Esophagus (tissue), 2 donors: ENCODE measurements around the gene GATAD1. TPM values are rescaled to one million over a fixed set of nuclear protein-coding genes. Genes with fewer than 3 reads are reported as not detected.
"Not testable (repeated sequence)": the region's sequence is repeated elsewhere in the genome, so short reads cannot be mapped to it uniquely, and the experiment has no call there.

ENCODE experiments used
- H3K27ac ChIP-seq, 2 donors: one replicate each; pipeline ENCODE4 v1.5.1; 2013; ENCODE audit warnings: low read depth in 2 of 2, mild to moderate bottlenecking in 2 of 2, inconsistent platforms in 1 of 2, low read length in 1 of 2, moderate library complexity in 1 of 2
- H3K27me3 ChIP-seq, 2 donors: one replicate each; pipeline ENCODE4 v1.6.1; 2013; ENCODE audit warnings: low read length in 2 of 2, control low read depth in 1 of 2, mild to moderate bottlenecking in 1 of 2; ENCODE audit not compliant: insufficient read depth in 2 of 2, control insufficient read depth in 1 of 2
- H3K36me3 ChIP-seq, 2 donors: one replicate each; pipeline ENCODE4 v1.6.1; 2013; ENCODE audit warnings: low read length in 1 of 2; ENCODE audit not compliant: control insufficient read depth in 2 of 2, insufficient read depth in 2 of 2
- H3K4me1 ChIP-seq, 2 donors: one replicate each; pipeline ENCODE4 v1.6.1; 2013; ENCODE audit warnings: low read length in 1 of 2; ENCODE audit not compliant: control insufficient read depth in 2 of 2, insufficient read depth in 2 of 2
- H3K4me3 ChIP-seq, 2 donors: one replicate each; pipeline ENCODE4 v1.5.1; 2013; ENCODE audit warnings: low read length in 2 of 2, mild to moderate bottlenecking in 2 of 2, low read depth in 1 of 2, moderate library complexity in 1 of 2
- H3K9me3 ChIP-seq, 2 donors: one replicate each; pipeline ENCODE4 v1.6.1; 2013; ENCODE audit warnings: mild to moderate bottlenecking in 2 of 2, low read depth in 1 of 2, low read length in 1 of 2, moderate library complexity in 1 of 2; ENCODE audit not compliant: control insufficient read depth in 2 of 2, insufficient read depth in 1 of 2
- WGBS, 2 donors: extraction: QIAGEN DNeasy Blood & Tissue Kit; methylation state at CpG; one replicate each; pipeline ENCODE4 v1.1.7; 2013; 5-methylcytosine and 5-hydroxymethylcytosine counted together
- polyA plus RNA-seq, 2 donors: library from polyadenylated mRNA; stranded (reverse); fragments of 200-250 nt; gene quantifications; one replicate each; pipeline ENCODE4 v1.2.3, GENCODE V29; 2013
- donor health status: healthy with polysubstance abuse.
- donor health status: Bipolar disorder and iron deficiency.

Gene GATAD1
- polyA plus RNA-seq, 2 donors, result 10.6 to 12.2 TPM

GRCh38 chr7:92475851-92476590 is 28.7 kb downstream of the GATAD1 start:
- H3K4me3 ChIP-seq, result not testable (repeated sequence)
- WGBS, 2 donors, result 90 to 91% methylated on average over 11 of the region's 11 CpGs

DNA sequence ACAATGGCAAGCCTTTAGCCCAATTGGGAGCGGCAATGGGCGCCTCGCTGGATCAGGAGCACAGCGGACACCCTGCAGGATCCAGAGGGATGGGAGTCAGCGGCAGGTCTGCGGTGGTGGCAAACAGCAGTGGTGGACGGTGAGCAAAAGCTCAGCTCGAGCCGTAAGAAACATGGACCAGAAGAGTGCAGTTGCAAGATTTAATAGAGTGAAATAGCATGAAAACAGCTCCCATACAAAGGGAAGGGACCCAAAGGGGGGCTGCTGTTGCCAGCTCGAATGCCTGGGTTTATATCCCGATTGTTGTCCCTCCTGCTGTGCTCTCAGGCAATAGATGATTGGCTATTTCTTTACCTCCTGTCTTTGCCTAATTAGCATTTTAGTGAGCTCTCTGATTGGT is 30.4 kb downstream of the GATAD1 start, which contains the start of gene ERVW-1:
Gene ERVW-1 (minus strand): TSS at position 266 of the 400 bp plus-strand sequence. CDS start 7,565 bp downstream, outside the sequence.
- not testable (repeated sequence) for H3K27me3 ChIP-seq, H3K9me3 ChIP-seq, H3K4me1 ChIP-seq, H3K27ac ChIP-seq, H3K4me3 ChIP-seq, H3K36me3 ChIP-seq
- WGBS, 2 donors, result 93 to 96% methylated on average over 11 of the region's 11 CpGs

More at GRCh38 chr7:92475851-92476590, 28.7 kb downstream of the GATAD1 start:
- not testable (repeated sequence) for H3K27me3 ChIP-seq, H3K4me1 ChIP-seq, H3K36me3 ChIP-seq, H3K27ac ChIP-seq, H3K9me3 ChIP-seq

- H3K36me3 ChIP-seq, result no peaks in the 10 kb centered on the region
- H3K27ac ChIP-seq, result no peak overlapping the region
- 89 to 91% methylated on average over 9 of the region's 9 CpGs for WGBS, 2 donors
- H3K4me1 ChIP-seq, result peaks cover 0 to 3% of the 10 kb centered on the region in 2 donors
- H3K9me3 ChIP-seq, result no peaks in the 10 kb centered on the region
- H3K27me3 ChIP-seq, result no peaks in the 10 kb centered on the region
- H3K4me3 ChIP-seq, result no peak overlapping the region
Measured at GRCh38 chr7:92478095-92478494, 30.8 kb downstream of the GATAD1 start.

DNA sequence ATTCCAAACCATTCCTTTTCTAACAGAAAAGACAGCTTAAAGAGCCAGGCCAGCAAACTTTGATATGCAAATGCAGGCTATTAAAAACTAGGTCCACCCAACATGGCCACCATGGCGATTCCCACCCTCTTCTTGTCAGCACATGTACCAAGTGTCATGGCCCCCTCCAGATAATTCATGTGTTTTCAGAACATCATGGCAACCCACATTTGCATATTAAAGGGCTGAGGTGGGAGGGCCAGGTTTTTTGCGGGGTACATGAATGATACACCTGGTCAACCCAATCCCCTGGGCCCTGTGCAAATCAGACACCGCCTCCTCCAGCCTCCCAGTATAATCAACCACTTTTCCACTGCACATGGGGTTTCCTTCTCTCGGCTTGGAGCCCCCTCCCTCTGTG is 31.4 kb downstream of the GATAD1 start:
- no peak overlapping the region for H3K4me3 ChIP-seq
- H3K9me3 ChIP-seq, result no peaks in the 10 kb centered on the region
- H3K4me1 ChIP-seq, result peaks cover 0 to under 1% of the 10 kb centered on the region in 2 donors
- H3K36me3 ChIP-seq, result no peaks in the 10 kb centered on the region
- WGBS, 2 donors, result 95% methylated on average over 4 of the region's 4 CpGs
- no peaks in the 10 kb centered on the region for H3K27me3 ChIP-seq
- H3K27ac ChIP-seq, result no peak overlapping the region

GRCh38 chr7:92479146-92479545 is 31.9 kb downstream of the GATAD1 start:
- H3K9me3 ChIP-seq, H3K27ac ChIP-seq, H3K4me1 ChIP-seq, H3K27me3 ChIP-seq, H3K4me3 ChIP-seq, H3K36me3 ChIP-seq: not testable (repeated sequence)
- 95 to 96% methylated on average over 4 of the region's 4 CpGs for WGBS, 2 donors

- WGBS, 2 donors, result 76 to 77% methylated on average over 6 of the region's 6 CpGs
- not testable (repeated sequence) for H3K36me3 ChIP-seq, H3K27ac ChIP-seq, H3K4me3 ChIP-seq, H3K9me3 ChIP-seq, H3K27me3 ChIP-seq, H3K4me1 ChIP-seq
Measured at GRCh38 chr7:92483624-92484023, 36.3 kb downstream of the GATAD1 start.

GRCh38 chr7:92484226-92484625 is 36.9 kb downstream of the GATAD1 start:
- H3K9me3 ChIP-seq, H3K4me1 ChIP-seq, H3K27ac ChIP-seq, H3K36me3 ChIP-seq, H3K4me3 ChIP-seq, H3K27me3 ChIP-seq: not testable (repeated sequence)
- WGBS, 2 donors, result 94 to 97% methylated on average over 6 of the region's 6 CpGs

- H3K4me1 ChIP-seq, result no peaks in the 10 kb centered on the region
- no peaks in the 10 kb centered on the region for H3K9me3 ChIP-seq
- peaks cover 0 to 2% of the 10 kb centered on the region in 2 donors for H3K36me3 ChIP-seq
- H3K27me3 ChIP-seq, result no peaks in the 10 kb centered on the region
- 89 to 96% methylated on average over 2 of the region's 2 CpGs for WGBS, 2 donors
- H3K27ac ChIP-seq, result no peak overlapping the region
- no peak overlapping the region for H3K4me3 ChIP-seq
Measured at GRCh38 chr7:92485267-92485892, 38.1 kb downstream of the GATAD1 start.

DNA sequence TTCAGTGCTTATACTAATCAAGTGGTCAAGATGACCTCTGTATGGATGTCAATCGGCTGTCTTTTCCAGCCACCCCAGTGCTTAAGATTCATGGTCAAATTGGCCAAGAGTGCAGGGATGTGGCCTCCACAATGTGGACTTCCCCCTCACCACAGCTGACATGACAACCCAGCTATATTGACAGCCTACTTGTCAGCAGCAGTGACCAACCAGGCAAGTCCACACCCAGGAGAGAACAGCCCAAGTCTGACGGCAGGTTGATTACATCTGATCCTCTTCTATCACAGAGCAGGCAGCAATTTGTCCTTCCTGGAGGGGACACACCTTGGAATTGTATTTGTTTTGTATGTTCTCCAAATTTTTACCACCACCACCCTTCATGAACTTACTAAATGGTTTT is 38.7 kb downstream of the GATAD1 start:
- Histone ChIP-seq H3K27me3 (no peaks in the 10 kb centered on the region), H3K9me3 (no peaks in the 10 kb centered on the region), H3K4me1 (no peaks in the 10 kb centered on the region), H3K27ac (peak overlapping the region in 1 of 2 donors; percentile 1), H3K36me3 (peaks cover 1 to 2% of the 10 kb centered on the region in 2 donors), H3K4me3 (no peak overlapping the region)
- WGBS, 2 donors, result 73 to 84% methylated on average over 2 of the region's 2 CpGs

- Histone ChIP-seq H3K27me3 (no peaks in the 10 kb centered on the region), H3K4me1 (no peaks in the 10 kb centered on the region), H3K9me3 (no peaks in the 10 kb centered on the region), H3K4me3 (no peak overlapping the region), H3K27ac (no peak overlapping the region), H3K36me3 (peaks cover 4 to 5% of the 10 kb centered on the region in 2 donors)
Measured at GRCh38 chr7:92487804-92488203, 40.5 kb downstream of the GATAD1 start.
